Measurements from ENCODE around the gene OR56A3. TPM values are rescaled to one million over a fixed set of nuclear protein-coding genes. Genes with fewer than 3 reads are reported as not detected.

OR56A3 gene
- total and polyA plus RNA-seq, 10 donors = not detected

- H3K27me3 ChIP-seq (replicated peaks in 1 of 7) = no peaks in the 10 kb centered on the region
- intact Hi-C loops (cut with DNase I; ENCODE audit: low total_unique reads) = no loop called here
- TF ChIP-seq POLR2AphosphoS5 (IDR thresholded peaks at IDR 0.05) = no peak
- TF ChIP-seq CTCF (IDR thresholded peaks at IDR 0.05 in 8 of 11, conservative IDR thresholded peaks at IDR 0.05 in 3 of 11) = no peak
- no peak for TF ChIP-seq POLR2A (IDR thresholded peaks at IDR 0.05)
- no peak for DNase-seq
- 83 to 88% (median 88%) methylated on average over 15 of the region's 15 CpGs for WGBS, 5 donors
- no peaks in the 10 kb centered on the region for H3K4me1 ChIP-seq
- H3K9me3 ChIP-seq = peaks cover 0 to 75% (median 25%) of the 10 kb centered on the region in 8 donors
- no peaks in the 10 kb centered on the region for H3K36me3 ChIP-seq
- no peak overlapping the region for H3K27ac ChIP-seq
- H3K4me3 ChIP-seq = no peak overlapping the region
Observed at GRCh38 chr11:5928811-5929210, 13.2 kb upstream of the OR56A3 start.

- Histone ChIP-seq H3K4me1 (no peaks in the 10 kb centered on the region), H3K36me3 (no peaks in the 10 kb centered on the region), H3K27ac (no peak overlapping the region), H3K9me3 (peaks cover 0 to 67% (median 17%) of the 10 kb centered on the region in 8 donors), H3K4me3 (no peak overlapping the region), H3K27me3 (replicated peaks in 1 of 7) (no peaks in the 10 kb centered on the region)
- TF ChIP-seq POLR2AphosphoS5 (IDR thresholded peaks at IDR 0.05) (no peak), CTCF (IDR thresholded peaks at IDR 0.05 in 8 of 11, conservative IDR thresholded peaks at IDR 0.05 in 3 of 11) (no peak), POLR2A (IDR thresholded peaks at IDR 0.05) (no peak)
- DNase-seq = no peak
- WGBS, 5 donors = 90 to 93% (median 92%) methylated on average over 31 of the region's 31 CpGs
- intact Hi-C loops (cut with DNase I; ENCODE audit: low total_unique reads) = no loop called here
Observed at GRCh38 chr11:5929571-5930368, 12.3 kb upstream of the OR56A3 start.

GRCh38 chr11:5930614-5931013 lies 11.4 kb upstream of the OR56A3 start:
- Histone ChIP-seq H3K9me3 (peaks cover 0 to 65% (median 12%) of the 10 kb centered on the region in 8 donors), H3K36me3 (no peaks in the 10 kb centered on the region), H3K4me1 (no peaks in the 10 kb centered on the region), H3K4me3 (no peak overlapping the region), H3K27me3 (replicated peaks in 1 of 7) (no peaks in the 10 kb centered on the region), H3K27ac (no peak overlapping the region)
- TF ChIP-seq POLR2AphosphoS5 (IDR thresholded peaks at IDR 0.05) (no peak), POLR2A (IDR thresholded peaks at IDR 0.05) (no peak), CTCF (IDR thresholded peaks at IDR 0.05 in 8 of 11, conservative IDR thresholded peaks at IDR 0.05 in 3 of 11) (no peak)
- no peak for DNase-seq
- intact Hi-C loops (cut with DNase I; ENCODE audit: low total_unique reads) = no loop called here
- 90 to 92% (median 91%) methylated on average over 12 to 19 of the region's 19 CpGs for WGBS, 5 donors

GRCh38 chr11:5931061-5931460 lies 11.0 kb upstream of the OR56A3 start:
- no peaks in the 10 kb centered on the region for H3K36me3 ChIP-seq
- intact Hi-C loops (cut with DNase I; ENCODE audit: low total_unique reads) = no loop called here
- WGBS, 5 donors = 91 to 95% (median 93%) methylated on average over 8 of the region's 8 CpGs
- no peaks in the 10 kb centered on the region for H3K4me1 ChIP-seq
- no peak for TF ChIP-seq POLR2AphosphoS5 (IDR thresholded peaks at IDR 0.05)
- TF ChIP-seq CTCF (IDR thresholded peaks at IDR 0.05 in 8 of 11, conservative IDR thresholded peaks at IDR 0.05 in 3 of 11) = no peak
- TF ChIP-seq POLR2A (IDR thresholded peaks at IDR 0.05) = no peak
- no peak overlapping the region for H3K4me3 ChIP-seq
- H3K9me3 ChIP-seq = peaks cover 0 to 64% (median 11%) of the 10 kb centered on the region in 8 donors
- H3K27ac ChIP-seq = no peak overlapping the region
- no peaks in the 10 kb centered on the region for H3K27me3 ChIP-seq (replicated peaks in 1 of 7)
- DNase-seq = no peak

All from spleen (tissue), 11 donors.